Measurements from ENCODE around the gene FRMD4A.

Gene FRMD4A

GRCh38 chr10:14358886-14359573 lies 28.3 kb upstream of the FRMD4A start:
- Mint-ChIP-seq H3K36me3 (ENCODE audit: low read depth) (no peaks in the 10 kb centered on the region), H3K27me3 (peaks cover 35% of the 10 kb centered on the region), H3K4me3 (no peak overlapping the region), H3K27ac (no peak overlapping the region), H3K9me3 (no peaks in the 10 kb centered on the region), H3K4me1 (ENCODE audit: low read depth) (no peaks in the 10 kb centered on the region)
- no peak for DNase-seq

DNA sequence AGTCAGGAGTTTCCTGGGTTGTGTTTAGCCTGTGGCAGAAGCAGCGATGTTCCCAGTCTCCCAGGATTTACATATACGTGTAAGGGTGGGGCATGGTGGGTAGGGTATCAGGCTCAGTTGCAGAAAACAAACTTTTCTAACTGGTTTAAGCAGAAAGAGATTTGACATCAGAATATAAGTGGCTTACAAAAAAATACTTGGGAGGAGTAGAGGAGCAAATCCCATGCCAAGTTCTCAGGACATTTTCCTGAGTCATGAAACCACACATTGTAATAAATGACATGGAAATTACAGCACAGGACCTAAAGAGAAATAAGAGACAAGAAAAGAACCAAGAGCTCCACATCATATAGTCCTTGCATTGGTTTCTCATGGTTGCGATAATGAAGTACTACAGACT lies 26.2 kb upstream of the FRMD4A start:
- no peak overlapping the region for H3K4me3 Mint-ChIP-seq
- H3K36me3 Mint-ChIP-seq (ENCODE audit: low read depth): no peaks in the 10 kb centered on the region
- H3K27ac Mint-ChIP-seq: peak overlapping the region; percentile 16
- no peaks in the 10 kb centered on the region for H3K9me3 Mint-ChIP-seq
- peaks cover 28% of the 10 kb centered on the region for H3K27me3 Mint-ChIP-seq
- DNase-seq: no peak
- H3K4me1 Mint-ChIP-seq (ENCODE audit: low read depth): no peaks in the 10 kb centered on the region

- Mint-ChIP-seq H3K4me1 (ENCODE audit: low read depth) (no peaks in the 10 kb centered on the region), H3K4me3 (no peak overlapping the region), H3K36me3 (ENCODE audit: low read depth) (no peaks in the 10 kb centered on the region), H3K9me3 (no peaks in the 10 kb centered on the region), H3K27ac (no peak overlapping the region), H3K27me3 (peaks cover 18% of the 10 kb centered on the region)
- no peak for DNase-seq
These were observed 25.0 kb upstream of the FRMD4A start for GRCh38 chr10:14355750-14356149.

- DNase-seq: no peak
- Mint-ChIP-seq H3K4me3 (no peak overlapping the region), H3K36me3 (ENCODE audit: low read depth) (no peaks in the 10 kb centered on the region), H3K27ac (no peak overlapping the region), H3K4me1 (ENCODE audit: low read depth) (no peaks in the 10 kb centered on the region), H3K9me3 (no peaks in the 10 kb centered on the region), H3K27me3 (peaks cover 11% of the 10 kb centered on the region)
These were observed 22.7 kb upstream of the FRMD4A start for GRCh38 chr10:14353291-14353913.

DNA sequence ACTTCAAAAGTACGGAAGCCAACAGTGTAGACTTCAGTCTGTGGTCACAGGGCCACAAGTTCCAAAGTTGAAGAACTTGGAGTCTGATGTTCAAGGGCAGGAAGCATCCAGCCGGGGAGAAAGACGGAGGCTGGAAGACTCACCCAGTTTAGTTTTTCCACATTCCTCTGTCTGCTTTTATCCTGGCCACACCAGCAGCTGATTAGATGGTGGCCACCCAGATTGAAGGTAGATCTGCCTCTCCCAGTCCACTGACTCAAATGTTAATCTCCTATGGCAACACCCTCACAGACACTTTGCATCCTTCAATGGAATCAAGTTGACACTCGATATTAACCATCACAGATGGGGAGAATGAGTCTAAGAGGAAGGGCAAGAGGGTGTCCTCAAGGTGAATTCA lies 19.3 kb upstream of the FRMD4A start:
- H3K9me3 Mint-ChIP-seq: no peaks in the 10 kb centered on the region
- no peak for DNase-seq
- H3K36me3 Mint-ChIP-seq (ENCODE audit: low read depth): no peaks in the 10 kb centered on the region
- H3K4me1 Mint-ChIP-seq (ENCODE audit: low read depth): no peaks in the 10 kb centered on the region
- H3K27me3 Mint-ChIP-seq: peaks cover 8% of the 10 kb centered on the region
- H3K27ac Mint-ChIP-seq: no peak overlapping the region
- H3K4me3 Mint-ChIP-seq: no peak overlapping the region

DNA sequence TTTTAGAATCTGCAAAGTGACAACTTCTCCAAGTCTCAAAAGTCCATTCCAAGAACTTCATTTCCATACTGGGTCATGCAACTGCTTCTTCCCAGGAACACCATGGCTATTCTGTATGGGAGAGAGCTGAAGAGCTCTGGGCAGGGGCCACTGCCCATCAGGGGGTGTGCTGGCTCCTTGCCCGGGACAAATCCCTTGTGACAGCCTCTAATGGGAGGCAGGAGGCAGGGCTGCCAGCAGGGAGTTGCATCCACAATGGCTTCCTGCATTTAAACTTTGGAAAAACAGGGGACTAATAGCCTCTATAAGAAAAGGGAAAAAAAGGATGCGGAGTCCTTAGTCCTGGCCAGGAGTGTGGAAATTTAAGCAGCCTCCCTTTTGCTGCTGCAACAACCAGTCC lies 18.4 kb upstream of the FRMD4A start:
- DNase-seq: no peak
- no peaks in the 10 kb centered on the region for H3K36me3 Mint-ChIP-seq (ENCODE audit: low read depth)
- H3K27me3 Mint-ChIP-seq: peaks cover 8% of the 10 kb centered on the region
- no peak overlapping the region for H3K4me3 Mint-ChIP-seq
- H3K9me3 Mint-ChIP-seq: no peaks in the 10 kb centered on the region
- no peaks in the 10 kb centered on the region for H3K4me1 Mint-ChIP-seq (ENCODE audit: low read depth)
- H3K27ac Mint-ChIP-seq: no peak overlapping the region

DNA sequence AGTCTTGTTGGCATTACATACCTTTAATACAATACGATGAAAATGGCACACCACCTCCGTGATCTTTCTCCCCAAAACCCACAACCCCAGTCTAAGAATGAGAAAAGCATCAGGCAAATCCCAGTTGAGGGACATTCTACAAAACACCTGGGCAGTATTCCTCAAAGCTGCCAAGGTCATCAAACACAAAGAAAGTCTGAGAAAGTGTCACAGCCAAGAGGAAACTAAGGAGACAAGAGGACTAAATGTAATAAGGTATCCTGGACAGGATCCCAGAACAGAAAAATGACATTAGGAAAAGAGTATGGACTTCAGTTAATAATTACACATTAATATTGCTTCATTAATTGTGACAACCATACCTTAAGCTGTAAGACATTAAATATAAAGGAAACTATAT lies 14.5 kb upstream of the FRMD4A start:
- Mint-ChIP-seq H3K4me1 (ENCODE audit: low read depth) (no peaks in the 10 kb centered on the region), H3K9me3 (no peaks in the 10 kb centered on the region), H3K36me3 (ENCODE audit: low read depth) (no peaks in the 10 kb centered on the region), H3K4me3 (no peak overlapping the region), H3K27ac (no peak overlapping the region), H3K27me3 (peaks cover 25% of the 10 kb centered on the region)
- no peak for DNase-seq

GRCh38 chr10:14340051-14340744 lies 9.5 kb upstream of the FRMD4A start:
- H3K4me3 Mint-ChIP-seq: no peak overlapping the region
- no peak for DNase-seq
- H3K9me3 Mint-ChIP-seq: no peaks in the 10 kb centered on the region
- no peaks in the 10 kb centered on the region for H3K4me1 Mint-ChIP-seq (ENCODE audit: low read depth)
- H3K27ac Mint-ChIP-seq: no peak overlapping the region
- peaks cover 31% of the 10 kb centered on the region for H3K27me3 Mint-ChIP-seq
- H3K36me3 Mint-ChIP-seq (ENCODE audit: low read depth): no peaks in the 10 kb centered on the region

DNA sequence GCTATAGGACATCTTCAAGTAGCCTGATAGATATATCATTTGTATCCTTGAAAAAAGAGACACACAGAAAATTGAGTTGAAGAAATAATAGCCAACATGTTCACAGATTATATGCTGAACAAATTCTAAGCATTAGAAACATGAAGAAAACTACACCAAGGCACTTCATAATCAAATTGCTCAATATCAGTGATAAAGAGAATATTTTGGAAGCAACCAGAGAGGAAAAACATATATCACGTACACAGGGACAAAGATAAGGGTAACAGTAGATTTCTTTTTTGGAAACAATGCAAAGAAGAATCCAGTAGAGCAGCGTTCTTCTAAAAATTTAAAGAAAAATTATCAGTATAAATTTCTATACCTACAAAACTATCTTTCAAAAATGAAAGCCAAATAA lies 6.0 kb upstream of the FRMD4A start:
- no peaks in the 10 kb centered on the region for H3K36me3 Mint-ChIP-seq (ENCODE audit: low read depth)
- no peaks in the 10 kb centered on the region for H3K4me1 Mint-ChIP-seq (ENCODE audit: low read depth)
- H3K9me3 Mint-ChIP-seq: no peaks in the 10 kb centered on the region
- no peak overlapping the region for H3K4me3 Mint-ChIP-seq
- H3K27me3 Mint-ChIP-seq: peaks cover 24% of the 10 kb centered on the region
- H3K27ac Mint-ChIP-seq: no peak overlapping the region
- no peak for DNase-seq

DNA sequence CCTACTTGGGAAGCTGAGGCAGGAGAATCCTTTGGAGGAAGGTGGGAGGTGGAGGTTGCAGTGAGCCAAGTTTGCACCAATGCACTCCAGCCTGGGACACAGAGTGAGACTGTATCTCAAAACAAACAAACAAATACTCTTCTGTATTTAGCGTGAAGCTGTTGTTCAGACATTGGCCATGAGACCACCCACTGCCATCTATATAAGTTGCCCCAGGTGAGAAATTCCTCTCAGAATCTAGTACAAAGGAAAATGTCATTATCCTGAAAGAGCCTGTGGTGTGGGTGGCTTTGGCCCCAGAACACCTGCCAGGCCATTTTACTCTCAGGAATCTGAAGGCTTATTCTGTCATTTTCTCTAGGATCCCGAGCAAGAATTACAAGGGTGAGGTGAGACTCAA lies 4.0 kb upstream of the FRMD4A start:
- Mint-ChIP-seq H3K9me3 (no peaks in the 10 kb centered on the region), H3K4me3 (no peak overlapping the region), H3K4me1 (ENCODE audit: low read depth) (no peaks in the 10 kb centered on the region), H3K27me3 (peaks cover 25% of the 10 kb centered on the region), H3K36me3 (ENCODE audit: low read depth) (no peaks in the 10 kb centered on the region), H3K27ac (no peak overlapping the region)
- no peak for DNase-seq

GRCh38 chr10:14333606-14334005 lies 2.9 kb upstream of the FRMD4A start:
- no peak overlapping the region for H3K27ac Mint-ChIP-seq
- H3K4me3 Mint-ChIP-seq: no peak overlapping the region
- no peaks in the 10 kb centered on the region for H3K36me3 Mint-ChIP-seq (ENCODE audit: low read depth)
- H3K4me1 Mint-ChIP-seq (ENCODE audit: low read depth): no peaks in the 10 kb centered on the region
- no peak for DNase-seq
- H3K27me3 Mint-ChIP-seq: peaks cover 33% of the 10 kb centered on the region
- H3K9me3 Mint-ChIP-seq: no peaks in the 10 kb centered on the region

DNA sequence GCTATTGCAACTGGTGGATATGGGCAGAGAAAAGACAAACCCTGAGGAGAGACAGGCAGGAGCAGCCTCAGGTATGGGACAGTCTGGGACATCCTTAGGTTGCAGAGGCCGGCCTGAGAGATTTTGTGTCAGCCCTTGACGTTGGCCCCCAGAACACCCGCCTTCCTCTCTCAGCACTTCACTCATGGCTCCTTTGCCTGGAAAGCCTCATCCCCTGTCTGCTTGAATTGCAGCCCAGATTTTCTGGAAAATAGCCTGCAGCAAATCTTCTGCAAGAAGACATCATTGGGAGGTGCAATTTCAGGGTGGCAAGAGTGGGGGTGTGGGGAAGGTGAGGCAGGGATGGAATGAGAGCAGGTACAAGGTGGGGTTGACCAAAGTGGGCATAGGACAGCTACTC lies 2.2 kb upstream of the FRMD4A start:
- Mint-ChIP-seq H3K27ac (no peak overlapping the region), H3K4me1 (ENCODE audit: low read depth) (no peaks in the 10 kb centered on the region), H3K9me3 (no peaks in the 10 kb centered on the region), H3K4me3 (no peak overlapping the region), H3K27me3 (peaks cover 35% of the 10 kb centered on the region), H3K36me3 (ENCODE audit: low read depth) (no peaks in the 10 kb centered on the region)
- DNase-seq: no peak

- no peak for DNase-seq
- no peaks in the 10 kb centered on the region for H3K4me1 Mint-ChIP-seq (ENCODE audit: low read depth)
- no peak overlapping the region for H3K27ac Mint-ChIP-seq
- no peaks in the 10 kb centered on the region for H3K9me3 Mint-ChIP-seq
- no peaks in the 10 kb centered on the region for H3K36me3 Mint-ChIP-seq (ENCODE audit: low read depth)
- H3K27me3 Mint-ChIP-seq: peaks cover 59% of the 10 kb centered on the region
- no peak overlapping the region for H3K4me3 Mint-ChIP-seq
These were observed 964 bp downstream of the FRMD4A start for GRCh38 chr10:14329746-14330173.

DNA sequence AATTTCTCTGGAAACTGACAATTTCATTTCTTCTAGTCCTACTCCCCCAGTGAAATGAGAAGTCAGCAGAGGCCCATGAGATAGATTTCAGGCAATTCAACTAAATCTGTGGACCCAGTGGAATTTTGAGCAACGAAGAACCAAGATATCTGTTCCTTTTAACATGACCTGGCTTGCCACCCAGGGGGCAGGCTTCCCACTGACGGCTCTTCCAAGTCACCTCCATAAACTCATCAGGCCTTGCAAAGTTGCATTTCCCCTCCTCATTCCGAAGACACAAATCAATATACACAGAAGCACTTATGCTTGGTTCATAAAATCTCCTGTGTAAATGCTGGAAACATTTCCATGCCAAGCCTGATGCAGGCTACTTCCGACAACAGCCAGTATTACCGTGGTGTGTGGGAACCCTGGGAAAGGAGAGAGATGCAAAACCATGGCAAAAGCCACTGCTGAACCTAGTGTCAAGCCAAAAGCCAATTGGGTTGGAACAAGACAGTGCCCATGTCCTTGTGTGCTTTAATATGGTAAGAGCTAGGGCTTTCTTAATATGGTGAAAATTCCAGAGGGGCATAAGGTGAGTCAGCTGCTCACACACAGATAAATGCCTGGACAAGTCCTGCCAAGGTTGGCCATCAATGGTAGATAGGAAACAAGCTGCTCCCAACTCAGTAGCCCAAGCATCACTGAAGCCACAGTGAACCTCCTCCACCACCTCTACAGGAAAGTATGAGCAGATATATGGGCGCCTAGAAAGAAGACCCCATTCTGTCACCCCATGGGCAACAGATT lies 1.6 kb downstream of the FRMD4A start:
- no peaks in the 10 kb centered on the region for H3K9me3 Mint-ChIP-seq
- H3K36me3 Mint-ChIP-seq (ENCODE audit: low read depth): no peaks in the 10 kb centered on the region
- DNase-seq: no peak
- peaks cover 60% of the 10 kb centered on the region for H3K27me3 Mint-ChIP-seq
- no peak overlapping the region for H3K4me3 Mint-ChIP-seq
- no peaks in the 10 kb centered on the region for H3K4me1 Mint-ChIP-seq (ENCODE audit: low read depth)
- no peak overlapping the region for H3K27ac Mint-ChIP-seq

Data from activated T-cell treated with anti-CD3 and anti-CD28 coated beads, Interleukin-2, amount 50 U/mL, for 24 hours (primary cell).